NB4 (cell line): Measurements from ENCODE around the gene CCDC14.

Source experiments
- DNase-seq: peaks from one replicate; pipeline ENCODE4 v3.0.0; 2010; ENCODE audit warnings: low read depth
- H3K4me3 ChIP-seq: one replicate; pipeline ENCODE4 v1.5.1; 2011; ENCODE audit warnings: mild to moderate bottlenecking, low read depth, low read length, moderate library complexity
- CTCF ChIP-seq: IDR thresholded peaks from one replicate; pipeline ENCODE4 v1.5.1; 2012; ENCODE audit warnings: low read depth, low read length
- MAX ChIP-seq: IDR thresholded peaks from 2 replicates; pipeline ENCODE4 v1.6.1; 2011; ENCODE audit warnings: low read depth, low read length
- MYC ChIP-seq: IDR thresholded peaks from 2 replicates; pipeline ENCODE4 v1.6.1; 2011; ENCODE audit warnings: low read depth, low read length
- POLR2A ChIP-seq: IDR thresholded peaks from 2 replicates; pipeline ENCODE4 v1.6.1; 2011; ENCODE audit warnings: mild to moderate bottlenecking; ENCODE audit not compliant: insufficient read length; ENCODE audit errors: extremely low read depth

Gene CCDC14

GRCh38 chr3:123878807-123879206 is 82.2 kb downstream of the CCDC14 start:
- DNase-seq, result no peak
- no peak for TF ChIP-seq CTCF
- no peak for TF ChIP-seq MYC
- no peak for TF ChIP-seq POLR2A
- no peak for TF ChIP-seq MAX
- H3K4me3 ChIP-seq, result no peak overlapping the region

GRCh38 chr3:123877965-123878364 is 83.1 kb downstream of the CCDC14 start:
- no peak for TF ChIP-seq MYC
- TF ChIP-seq POLR2A, result no peak
- no peak for TF ChIP-seq CTCF
- TF ChIP-seq MAX, result no peak
- H3K4me3 ChIP-seq, result no peak overlapping the region
- DNase-seq, result no peak

- DNase-seq, result no peak
- no peak overlapping the region for H3K4me3 ChIP-seq
- no peak for TF ChIP-seq MAX
- no peak for TF ChIP-seq MYC
- no peak for TF ChIP-seq CTCF
- no peak for TF ChIP-seq POLR2A
These were observed 83.6 kb downstream of the CCDC14 start for GRCh38 chr3:123877466-123877865.

- DNase-seq, result no peak
- TF ChIP-seq MAX, result no peak
- TF ChIP-seq POLR2A, result no peak
- no peak for TF ChIP-seq CTCF
- TF ChIP-seq MYC, result no peak
- no peak overlapping the region for H3K4me3 ChIP-seq
These were observed 84.2 kb downstream of the CCDC14 start for GRCh38 chr3:123876858-123877257.

- no peak for TF ChIP-seq MAX
- no peak for TF ChIP-seq POLR2A
- no peak for TF ChIP-seq MYC
- TF ChIP-seq CTCF, result no peak
- DNase-seq, result no peak
These were observed 88.4 kb downstream of the CCDC14 start for GRCh38 chr3:123872621-123873020.

GRCh38 chr3:123871946-123872345 is 89.1 kb downstream of the CCDC14 start:
- no peak for TF ChIP-seq POLR2A
- no peak for TF ChIP-seq MAX
- TF ChIP-seq CTCF, result no peak
- TF ChIP-seq MYC, result no peak
- no peak for DNase-seq
- H3K4me3 ChIP-seq, result no peak overlapping the region

More at GRCh38 chr3:123872621-123873020, 88.4 kb downstream of the CCDC14 start:
- no peak overlapping the region for H3K4me3 ChIP-seq
